Frontal cortex (tissue), 4 donors: ENCODE data around the gene COL4A4. TPM values are rescaled to one million over a fixed set of nuclear protein-coding genes. Genes with fewer than 3 reads are reported as not detected.
A peak's percentile ranks its signal among the peaks of the same experiment; 100 is the strongest.
"Not testable (repeated sequence)": the region's sequence is repeated elsewhere in the genome, so short reads cannot be mapped to it uniquely, and the experiment has no call there.

ENCODE experiments used
- DNase-seq, 2 donors: peaks; one replicate each; pipeline ENCODE4 v3.0.0; 2012; ENCODE audit warnings: low spot score in 2 of 2
- FAIRE-seq: peaks from 2 replicates; lab custom pipeline; 2012; peaks lifted over from hg19 to GRCh38; lab: Jason Lieb, UNC
- total RNA-seq: library from RNA; depleted of rRNA; stranded (reverse); fragments of >200 nt; gene quantifications from one replicate; pipeline ENCODE4 v1.2.3, GENCODE V29; 2014
- donor health status: control.
- donor health status: control.
- donor health status: control.

The COL4A4 gene
- total RNA-seq, 1 donor from 2014 or later = 0.41 TPM

GRCh38 chr2:227123697-227124096 lies 40.3 kb downstream of the COL4A4 start:
- DNase-seq = no peak
- no peak for FAIRE-seq

GRCh38 chr2:227118353-227118752 lies 45.7 kb downstream of the COL4A4 start:
- DNase-seq = no peak
- no peak for FAIRE-seq

- DNase-seq (no peak), FAIRE-seq (no peak)
These were observed 46.2 kb downstream of the COL4A4 start for GRCh38 chr2:227117852-227118251.

GRCh38 chr2:227117027-227117426 lies 47.0 kb downstream of the COL4A4 start:
- FAIRE-seq (no peak), DNase-seq (no peak)

- FAIRE-seq = no peak
- DNase-seq = no peak
These were observed 48.2 kb downstream of the COL4A4 start for GRCh38 chr2:227115761-227116160.

GRCh38 chr2:227106845-227107759 lies 56.9 kb downstream of the COL4A4 start:
- FAIRE-seq (no peak), DNase-seq (peak in 1 of 2 donors; percentile 8)

- no peak for FAIRE-seq
- DNase-seq = no peak
These were observed 60.4 kb downstream of the COL4A4 start for GRCh38 chr2:227103583-227103982.

GRCh38 chr2:227099340-227099739 lies 64.7 kb downstream of the COL4A4 start:
- FAIRE-seq = no peak
- DNase-seq = no peak

GRCh38 chr2:227098162-227098515 lies 65.9 kb downstream of the COL4A4 start:
- DNase-seq (no peak), FAIRE-seq (no peak)

GRCh38 chr2:227097495-227098161 lies 66.4 kb downstream of the COL4A4 start:
- FAIRE-seq = no peak
- DNase-seq = no peak

- DNase-seq (no peak), FAIRE-seq (no peak)
These were observed 68.7 kb downstream of the COL4A4 start for GRCh38 chr2:227095346-227095745.

GRCh38 chr2:227082286-227082685 lies 81.7 kb downstream of the COL4A4 start:
- FAIRE-seq (no peak), DNase-seq (no peak)

GRCh38 chr2:227079726-227080125 lies 84.3 kb downstream of the COL4A4 start:
- DNase-seq (no peak), FAIRE-seq (no peak)

GRCh38 chr2:227065065-227065464 lies 98.9 kb downstream of the COL4A4 start:
- not testable (repeated sequence) for DNase-seq, FAIRE-seq

GRCh38 chr2:227058888-227059399 lies 105.1 kb downstream of the COL4A4 start:
- FAIRE-seq (no peak), DNase-seq (no peak)

- DNase-seq (no peak), FAIRE-seq (no peak)
These were observed 106.1 kb downstream of the COL4A4 start for GRCh38 chr2:227057743-227058447.

GRCh38 chr2:227057060-227057459 lies 106.9 kb downstream of the COL4A4 start:
- FAIRE-seq (no peak), DNase-seq (no peak)

GRCh38 chr2:227054006-227054405 lies 110.0 kb downstream of the COL4A4 start:
- no peak for FAIRE-seq
- no peak for DNase-seq

GRCh38 chr2:227052879-227053278 lies 111.1 kb downstream of the COL4A4 start:
- DNase-seq (no peak), FAIRE-seq (no peak)

- FAIRE-seq (no peak), DNase-seq (no peak)
These were observed 120.0 kb downstream of the COL4A4 start for GRCh38 chr2:227043981-227044380.
